Measurements from ENCODE around the gene PPM1N.
A peak's percentile ranks its signal among the peaks of the same experiment; 100 is the strongest.

The PPM1N gene

DNA sequence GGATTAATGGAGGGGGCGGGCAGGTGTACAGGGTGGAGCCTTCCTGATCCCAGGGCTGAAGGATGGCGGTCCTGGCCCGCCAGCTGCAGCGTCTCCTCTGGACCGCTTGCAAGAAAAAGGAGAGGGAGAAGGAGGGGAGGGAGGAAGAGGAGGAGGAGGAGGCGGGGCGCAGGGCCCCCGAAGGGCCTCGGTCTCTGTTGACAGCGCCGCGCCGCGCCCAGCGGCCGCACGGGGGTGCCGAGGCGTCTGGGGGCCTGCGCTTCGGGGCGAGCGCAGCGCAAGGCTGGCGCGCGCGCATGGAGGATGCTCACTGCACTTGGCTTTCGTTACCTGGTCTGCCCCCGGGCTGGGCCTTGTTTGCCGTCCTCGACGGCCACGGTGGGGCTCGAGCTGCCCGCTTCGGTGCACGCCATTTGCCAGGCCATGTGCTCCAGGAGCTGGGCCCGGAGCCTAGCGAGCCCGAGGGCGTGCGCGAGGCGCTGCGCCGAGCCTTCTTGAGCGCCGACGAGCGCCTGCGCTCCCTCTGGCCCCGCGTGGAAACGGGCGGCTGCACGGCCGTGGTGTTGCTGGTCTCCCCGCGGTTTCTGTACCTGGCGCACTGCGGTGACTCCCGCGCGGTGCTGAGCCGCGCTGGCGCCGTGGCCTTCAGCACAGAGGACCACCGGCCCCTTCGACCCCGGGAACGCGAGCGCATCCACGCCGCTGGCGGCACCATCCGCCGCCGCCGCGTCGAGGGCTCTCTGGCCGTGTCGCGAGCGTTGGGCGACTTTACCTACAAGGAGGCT is at the start of gene PPM1N:
Gene PPM1N, plus strand, starts transcription at position 33 of the 785 bp plus-strand sequence. Its CDS starts 30 bp downstream, at position 63.
- Histone ChIP-seq H3K27me3 (ENCODE audit: control insufficient read depth, insufficient read depth, low read length) (peaks cover 7% of the 10 kb centered on the region), H3K4me1 (ENCODE audit: control insufficient read depth, insufficient read depth, low read length) (peaks cover 14% of the 10 kb centered on the region), H3K4me3 (ENCODE audit: low read depth, low read length) (peak within 1 kb of the TSS; percentile 68), H3K9ac (ENCODE audit: low read depth, low read length) (no peak within 1 kb of the TSS), H3K36me3 (ENCODE audit: control insufficient read depth, insufficient read depth, low read length) (no peaks in the 10 kb centered on the region), H3K9me3 (ENCODE audit: control insufficient read depth, insufficient read depth, low read length) (no peaks in the 10 kb centered on the region)

- H3K4me3 ChIP-seq (ENCODE audit: low read depth, low read length), result no peak overlapping the region
These were observed 49.4 kb upstream of the PPM1N start for GRCh38 chr19:45448887-45449299.

DNA sequence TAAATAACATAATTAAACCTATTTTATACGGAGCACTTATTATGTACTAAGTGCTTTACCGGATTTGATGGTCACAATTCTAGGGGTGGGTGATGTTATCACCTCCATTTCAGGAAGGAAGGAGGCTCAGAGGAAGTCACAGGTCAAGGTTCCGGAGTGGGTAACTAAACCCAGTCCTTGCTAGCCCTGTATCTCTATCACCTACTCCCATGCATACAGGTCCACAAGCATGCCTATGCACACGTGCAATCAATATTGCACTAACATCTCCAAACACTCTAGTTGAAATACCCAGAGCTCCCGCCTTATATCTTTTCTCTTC is 48.3 kb upstream of the PPM1N start:
- Histone ChIP-seq H3K36me3 (ENCODE audit: control insufficient read depth, insufficient read depth, low read length) (no peaks in the 10 kb centered on the region), H3K4me3 (ENCODE audit: low read depth, low read length) (peak overlapping the region; percentile 55), H3K9me3 (ENCODE audit: control insufficient read depth, insufficient read depth, low read length) (no peaks in the 10 kb centered on the region), H3K4me1 (ENCODE audit: control insufficient read depth, insufficient read depth, low read length) (peaks cover 3% of the 10 kb centered on the region), H3K9ac (ENCODE audit: low read depth, low read length) (no peak overlapping the region), H3K27me3 (ENCODE audit: control insufficient read depth, insufficient read depth, low read length) (peaks cover 24% of the 10 kb centered on the region)

More at GRCh38 chr19:45448887-45449299, 49.4 kb upstream of the PPM1N start:
- Histone ChIP-seq H3K4me1 (ENCODE audit: control insufficient read depth, insufficient read depth, low read length) (peaks cover 3% of the 10 kb centered on the region), H3K36me3 (ENCODE audit: control insufficient read depth, insufficient read depth, low read length) (no peaks in the 10 kb centered on the region), H3K9me3 (ENCODE audit: control insufficient read depth, insufficient read depth, low read length) (no peaks in the 10 kb centered on the region), H3K9ac (ENCODE audit: low read depth, low read length) (no peak overlapping the region), H3K27me3 (ENCODE audit: control insufficient read depth, insufficient read depth, low read length) (peaks cover 27% of the 10 kb centered on the region)

DNA sequence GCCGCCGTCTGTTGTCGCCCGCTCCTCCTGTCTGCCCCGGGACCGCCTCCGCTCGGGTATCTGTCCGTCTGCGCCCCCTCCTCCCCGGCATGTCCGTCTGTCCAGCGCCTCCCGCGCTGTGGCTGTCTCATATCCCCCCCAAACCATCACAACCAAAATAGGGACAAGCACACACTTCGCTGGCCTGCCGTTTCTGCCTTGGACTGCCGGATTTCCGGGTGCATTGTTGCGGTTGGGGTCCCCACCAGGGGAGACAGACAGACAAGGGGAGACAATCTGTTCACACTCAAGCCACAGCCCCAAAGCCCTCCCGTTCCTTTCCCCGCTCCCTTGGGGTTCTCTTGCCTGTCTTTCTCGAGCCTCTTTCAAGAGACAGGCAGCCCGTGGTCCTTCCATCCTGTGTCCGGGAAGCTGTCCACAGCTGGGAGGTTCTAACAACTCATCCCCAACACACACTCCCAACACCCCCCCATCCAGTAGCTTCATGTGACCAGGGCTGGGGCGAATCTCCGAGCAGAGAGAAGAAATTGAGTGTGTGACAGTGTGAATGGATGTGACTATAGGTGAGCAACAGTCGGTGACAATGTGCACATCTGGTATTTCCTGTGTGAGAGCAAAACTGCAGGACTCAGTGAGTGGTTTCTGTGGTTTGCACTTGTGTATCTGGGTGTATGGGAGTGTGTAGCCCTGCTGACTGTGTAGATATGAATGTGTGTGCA is 47.0 kb upstream of the PPM1N start:
- H3K9me3 ChIP-seq (ENCODE audit: control insufficient read depth, insufficient read depth, low read length), result no peaks in the 10 kb centered on the region
- peaks cover 18% of the 10 kb centered on the region for H3K27me3 ChIP-seq (ENCODE audit: control insufficient read depth, insufficient read depth, low read length)
- H3K4me3 ChIP-seq (ENCODE audit: low read depth, low read length), result peak overlapping the region; percentile 54
- H3K36me3 ChIP-seq (ENCODE audit: control insufficient read depth, insufficient read depth, low read length), result no peaks in the 10 kb centered on the region
- H3K4me1 ChIP-seq (ENCODE audit: control insufficient read depth, insufficient read depth, low read length), result peaks cover 3% of the 10 kb centered on the region
- no peak overlapping the region for H3K9ac ChIP-seq (ENCODE audit: low read depth, low read length)

- peaks cover 18% of the 10 kb centered on the region for H3K27me3 ChIP-seq (ENCODE audit: control insufficient read depth, insufficient read depth, low read length)
- H3K36me3 ChIP-seq (ENCODE audit: control insufficient read depth, insufficient read depth, low read length), result no peaks in the 10 kb centered on the region
- H3K9ac ChIP-seq (ENCODE audit: low read depth, low read length), result no peak overlapping the region
- no peaks in the 10 kb centered on the region for H3K9me3 ChIP-seq (ENCODE audit: control insufficient read depth, insufficient read depth, low read length)
- H3K4me3 ChIP-seq (ENCODE audit: low read depth, low read length), result no peak overlapping the region
- peaks cover 3% of the 10 kb centered on the region for H3K4me1 ChIP-seq (ENCODE audit: control insufficient read depth, insufficient read depth, low read length)
These were observed 46.3 kb upstream of the PPM1N start for GRCh38 chr19:45451850-45452387.

DNA sequence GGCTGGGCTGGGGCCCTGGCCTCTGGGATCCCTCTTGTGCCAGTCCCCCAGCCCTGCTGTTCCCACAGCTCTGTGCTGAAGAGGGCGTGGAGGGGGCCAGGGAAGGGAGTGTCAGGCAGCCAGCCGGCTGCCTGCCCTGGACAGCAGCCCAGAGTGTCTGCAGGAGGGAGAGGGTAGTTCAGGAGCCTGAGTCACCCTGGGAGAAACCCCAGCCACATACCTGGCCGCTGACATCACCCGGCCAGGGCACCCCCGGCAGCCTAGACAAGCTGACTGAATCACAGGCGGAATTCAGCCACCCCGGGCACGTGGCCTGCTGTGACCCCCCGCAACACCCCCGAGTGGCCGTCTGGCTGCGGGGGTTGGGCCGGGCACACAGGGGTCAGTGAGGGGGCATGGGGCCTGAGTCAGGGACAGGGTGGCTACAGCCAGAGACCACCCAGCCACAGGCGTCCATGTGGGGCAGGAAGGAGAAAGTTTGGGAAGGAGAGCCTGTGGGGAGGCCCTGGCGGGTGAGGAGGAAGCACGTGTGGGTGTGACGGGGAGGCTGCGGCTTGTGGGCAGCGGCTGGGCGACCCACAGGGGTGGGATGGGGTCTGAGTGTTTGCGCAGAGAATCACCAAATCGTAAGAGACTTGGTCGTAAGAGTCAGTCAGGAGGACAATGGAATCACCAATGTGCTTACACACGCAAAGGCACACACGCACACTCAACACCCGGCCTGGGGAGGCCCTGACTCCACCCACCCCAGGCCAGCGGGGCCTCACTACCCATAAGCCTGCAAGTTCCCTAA is 42.3 kb upstream of the PPM1N start:
- H3K27me3 ChIP-seq (ENCODE audit: control insufficient read depth, insufficient read depth, low read length), result peaks cover 12% of the 10 kb centered on the region
- H3K36me3 ChIP-seq (ENCODE audit: control insufficient read depth, insufficient read depth, low read length), result no peaks in the 10 kb centered on the region
- H3K9me3 ChIP-seq (ENCODE audit: control insufficient read depth, insufficient read depth, low read length), result no peaks in the 10 kb centered on the region
- H3K4me3 ChIP-seq (ENCODE audit: low read depth, low read length), result no peak overlapping the region
- H3K9ac ChIP-seq (ENCODE audit: low read depth, low read length), result peak overlapping the region; percentile 26
- H3K4me1 ChIP-seq (ENCODE audit: control insufficient read depth, insufficient read depth, low read length), result no peaks in the 10 kb centered on the region

DNA sequence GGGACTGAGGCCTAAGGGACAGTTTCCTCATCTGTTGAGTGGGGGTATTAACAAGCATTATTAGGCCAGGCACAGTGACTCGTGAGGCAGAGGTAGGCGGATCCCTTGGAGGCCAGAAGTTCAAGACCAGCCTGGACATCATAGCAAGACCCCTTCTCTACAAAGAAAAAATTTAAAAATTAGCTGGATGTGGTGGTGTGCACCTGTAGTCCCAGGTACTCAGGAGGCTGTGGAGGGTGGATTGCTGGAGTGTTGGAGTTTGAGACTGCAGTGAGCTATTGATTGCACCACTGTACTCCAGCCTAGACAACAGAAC is 41.8 kb upstream of the PPM1N start:
- Histone ChIP-seq H3K27me3 (ENCODE audit: control insufficient read depth, insufficient read depth, low read length) (peaks cover 7% of the 10 kb centered on the region), H3K36me3 (ENCODE audit: control insufficient read depth, insufficient read depth, low read length) (no peaks in the 10 kb centered on the region), H3K9ac (ENCODE audit: low read depth, low read length) (no peak overlapping the region), H3K4me3 (ENCODE audit: low read depth, low read length) (no peak overlapping the region), H3K9me3 (ENCODE audit: control insufficient read depth, insufficient read depth, low read length) (no peaks in the 10 kb centered on the region), H3K4me1 (ENCODE audit: control insufficient read depth, insufficient read depth, low read length) (no peaks in the 10 kb centered on the region)

GRCh38 chr19:45457776-45458175 is 40.5 kb upstream of the PPM1N start:
- Histone ChIP-seq H3K4me1 (ENCODE audit: control insufficient read depth, insufficient read depth, low read length) (no peaks in the 10 kb centered on the region), H3K9ac (ENCODE audit: low read depth, low read length) (no peak overlapping the region), H3K36me3 (ENCODE audit: control insufficient read depth, insufficient read depth, low read length) (no peaks in the 10 kb centered on the region), H3K27me3 (ENCODE audit: control insufficient read depth, insufficient read depth, low read length) (no peaks in the 10 kb centered on the region), H3K9me3 (ENCODE audit: control insufficient read depth, insufficient read depth, low read length) (no peaks in the 10 kb centered on the region), H3K4me3 (ENCODE audit: low read depth, low read length) (no peak overlapping the region)

- H3K4me1 ChIP-seq (ENCODE audit: control insufficient read depth, insufficient read depth, low read length), result no peaks in the 10 kb centered on the region
- no peaks in the 10 kb centered on the region for H3K36me3 ChIP-seq (ENCODE audit: control insufficient read depth, insufficient read depth, low read length)
- no peak overlapping the region for H3K9ac ChIP-seq (ENCODE audit: low read depth, low read length)
- no peak overlapping the region for H3K4me3 ChIP-seq (ENCODE audit: low read depth, low read length)
- H3K27me3 ChIP-seq (ENCODE audit: control insufficient read depth, insufficient read depth, low read length), result no peaks in the 10 kb centered on the region
- H3K9me3 ChIP-seq (ENCODE audit: control insufficient read depth, insufficient read depth, low read length), result no peaks in the 10 kb centered on the region
These were observed 37.4 kb upstream of the PPM1N start for GRCh38 chr19:45460807-45461347.

- Histone ChIP-seq H3K27me3 (ENCODE audit: control insufficient read depth, insufficient read depth, low read length) (peaks cover 6% of the 10 kb centered on the region), H3K9me3 (ENCODE audit: control insufficient read depth, insufficient read depth, low read length) (no peaks in the 10 kb centered on the region), H3K9ac (ENCODE audit: low read depth, low read length) (no peak overlapping the region), H3K36me3 (ENCODE audit: control insufficient read depth, insufficient read depth, low read length) (no peaks in the 10 kb centered on the region), H3K4me1 (ENCODE audit: control insufficient read depth, insufficient read depth, low read length) (no peaks in the 10 kb centered on the region), H3K4me3 (ENCODE audit: low read depth, low read length) (no peak overlapping the region)
These were observed 36.1 kb upstream of the PPM1N start for GRCh38 chr19:45462174-45462573.

DNA sequence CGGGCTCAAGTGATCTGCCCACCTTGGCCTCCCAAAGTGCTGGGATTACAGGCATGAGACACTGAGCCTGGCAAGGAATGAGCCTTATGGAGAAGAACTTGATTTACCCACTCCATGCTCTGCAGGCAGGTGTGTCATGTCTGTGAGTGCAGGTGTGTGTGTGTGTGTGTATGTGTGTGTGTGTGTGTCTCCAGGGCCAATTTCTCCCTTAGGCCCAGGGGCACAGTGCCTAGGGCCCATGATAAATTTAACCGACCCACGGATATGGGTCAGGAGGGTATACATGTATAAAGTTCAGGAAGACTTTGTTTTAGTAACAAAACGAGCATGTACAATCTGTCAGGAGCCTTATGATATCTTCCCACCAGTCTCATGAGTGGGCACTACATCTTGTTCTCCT is 35.0 kb upstream of the PPM1N start:
- Histone ChIP-seq H3K4me3 (ENCODE audit: low read depth, low read length) (no peak overlapping the region), H3K9me3 (ENCODE audit: control insufficient read depth, insufficient read depth, low read length) (no peaks in the 10 kb centered on the region), H3K36me3 (ENCODE audit: control insufficient read depth, insufficient read depth, low read length) (no peaks in the 10 kb centered on the region), H3K9ac (ENCODE audit: low read depth, low read length) (no peak overlapping the region), H3K4me1 (ENCODE audit: control insufficient read depth, insufficient read depth, low read length) (no peaks in the 10 kb centered on the region), H3K27me3 (ENCODE audit: control insufficient read depth, insufficient read depth, low read length) (peaks cover 6% of the 10 kb centered on the region)

Measured in iPS-15b (cell line).